HG03354 (cell line): Measurements from ENCODE around the gene USP31.
A peak's percentile ranks its signal among the peaks of the same experiment; 100 is the strongest.

ENCODE experiments used
- ATAC-seq: cut with Tn5 transposase; IDR thresholded peaks from one replicate; pipeline ENCODE4 v1.9.1; 2021; ENCODE audit warnings: mild to moderate bottlenecking; ENCODE audit not compliant: unreplicated experiment, poor library complexity, severe bottlenecking

The USP31 gene

DNA sequence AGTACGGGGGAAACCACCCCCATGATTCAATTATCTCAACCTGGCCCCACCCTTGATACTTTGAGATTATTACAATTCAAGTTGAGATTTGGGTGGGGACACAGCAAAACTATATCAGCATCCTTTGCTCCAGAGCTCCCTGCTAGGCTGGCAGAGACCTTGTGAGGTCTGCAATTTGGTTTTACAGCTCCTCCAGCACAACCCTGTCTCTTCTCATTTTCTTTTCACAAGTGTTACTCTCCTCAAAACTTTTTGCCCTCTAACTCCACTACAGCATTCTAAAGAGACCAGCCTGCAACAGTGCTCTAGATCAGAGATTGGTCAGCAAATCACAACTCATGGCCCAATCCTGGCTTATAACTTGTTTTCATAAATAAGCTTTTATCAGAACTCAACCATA is 114.0 kb downstream of the USP31 start:
- no peak for ATAC-seq

DNA sequence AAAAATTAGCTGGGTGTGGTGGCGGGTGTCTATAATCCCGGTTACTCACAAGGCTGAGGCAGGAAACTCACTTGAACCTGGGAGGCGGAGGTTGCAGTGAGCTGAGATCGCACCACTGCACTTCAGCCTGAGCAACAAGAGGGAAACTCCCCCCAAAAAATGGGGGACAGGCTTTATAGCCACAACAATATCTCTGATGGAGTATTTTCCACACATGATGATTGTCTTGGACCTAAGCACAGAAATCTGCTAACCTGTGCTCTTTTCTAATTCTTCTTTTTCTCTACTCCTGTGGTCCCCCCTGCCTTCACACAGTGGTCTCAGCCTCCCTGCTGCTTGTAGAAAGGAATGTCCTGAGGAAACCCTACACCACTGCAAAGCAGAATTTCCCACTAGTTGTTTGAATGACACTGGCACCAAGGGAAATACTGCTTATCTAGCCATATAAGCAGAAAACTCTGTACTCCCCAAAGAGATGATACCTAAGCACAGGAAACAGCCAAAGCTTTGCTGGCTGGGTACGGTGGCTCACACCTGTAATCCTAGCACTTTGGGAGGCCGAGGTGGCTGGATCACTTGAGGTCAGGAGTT is 117.6 kb downstream of the USP31 start:
- no peak for ATAC-seq

DNA sequence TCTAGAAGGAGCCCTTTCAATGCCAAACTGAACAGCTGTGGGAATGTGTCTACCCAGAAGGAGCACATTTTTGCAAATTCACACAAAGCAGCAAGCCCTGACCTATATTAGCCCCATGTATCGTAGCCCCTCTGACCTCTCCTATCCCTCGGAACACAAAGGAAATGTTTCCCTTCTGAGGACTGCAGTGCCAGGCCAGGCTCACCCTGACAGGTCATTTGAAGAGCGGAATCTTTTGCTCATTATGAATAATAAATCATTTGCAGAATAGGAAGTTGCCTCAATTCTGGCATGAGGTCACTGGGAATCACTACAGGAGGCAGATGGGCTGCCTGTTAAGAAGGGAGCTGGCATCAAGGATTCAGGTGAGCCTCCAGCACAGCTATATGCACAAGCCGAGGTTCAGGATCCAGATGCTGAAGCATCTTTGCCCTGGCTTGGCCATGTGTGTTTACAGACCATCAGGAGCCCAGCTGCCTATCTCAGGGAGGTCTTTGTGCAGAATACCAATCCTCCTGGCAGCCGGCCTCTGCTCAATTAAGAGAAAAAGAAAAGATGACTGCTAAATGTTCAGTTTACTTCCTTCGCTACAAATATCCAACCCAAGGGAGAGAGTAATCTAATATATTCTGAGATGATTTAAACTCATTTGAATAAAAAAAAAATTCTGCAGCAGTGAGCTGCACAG is 119.4 kb downstream of the USP31 start:
- ATAC-seq: no peak

DNA sequence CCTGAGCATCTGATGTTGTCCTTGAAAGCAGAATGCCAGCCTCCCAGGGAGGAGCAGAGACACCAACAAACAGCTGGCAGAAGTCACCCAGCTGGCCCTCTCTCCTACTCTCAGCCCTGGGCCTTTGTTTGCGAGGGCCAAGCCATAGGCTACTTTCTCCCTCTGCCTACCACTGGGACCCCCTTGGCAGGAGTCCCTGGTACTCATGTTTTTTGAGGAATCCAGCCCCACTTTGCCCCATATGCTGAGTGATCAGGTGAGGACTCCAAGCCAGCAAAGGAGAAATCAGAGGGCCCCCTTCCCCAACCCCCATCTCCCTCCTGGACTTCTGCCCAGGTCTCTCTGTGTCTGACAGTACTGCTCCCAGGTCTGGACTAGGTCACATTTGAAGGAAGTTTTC is 121.9 kb downstream of the USP31 start:
- no peak for ATAC-seq

DNA sequence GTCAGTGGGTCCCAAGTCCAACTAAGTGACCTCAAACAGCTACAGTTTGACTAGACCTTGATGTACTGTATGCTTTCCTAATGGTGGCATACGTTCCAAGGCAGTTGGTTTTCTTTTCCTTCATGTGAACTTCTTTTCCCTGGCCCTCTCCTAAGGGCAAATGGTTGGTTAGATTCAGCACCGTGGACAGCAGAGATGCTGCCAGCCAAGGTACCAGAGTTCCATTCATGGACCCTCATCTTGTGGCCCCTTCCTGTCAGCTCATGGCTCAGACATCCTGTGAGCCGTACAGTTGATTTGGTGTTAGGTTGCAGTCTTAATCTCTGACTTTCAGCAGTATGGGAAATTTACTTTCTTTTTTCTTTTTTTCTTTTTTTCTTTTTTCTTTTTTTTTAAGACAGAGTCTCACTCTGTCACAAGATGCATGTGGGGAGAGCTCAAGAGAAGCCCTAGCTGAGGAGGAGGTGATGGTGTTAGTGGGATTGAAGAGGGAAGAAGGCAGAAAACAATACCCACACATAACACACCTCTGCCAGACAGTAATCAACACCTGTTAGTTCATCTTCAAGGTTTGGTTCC is 122.4 kb downstream of the USP31 start:
- ATAC-seq: no peak

DNA sequence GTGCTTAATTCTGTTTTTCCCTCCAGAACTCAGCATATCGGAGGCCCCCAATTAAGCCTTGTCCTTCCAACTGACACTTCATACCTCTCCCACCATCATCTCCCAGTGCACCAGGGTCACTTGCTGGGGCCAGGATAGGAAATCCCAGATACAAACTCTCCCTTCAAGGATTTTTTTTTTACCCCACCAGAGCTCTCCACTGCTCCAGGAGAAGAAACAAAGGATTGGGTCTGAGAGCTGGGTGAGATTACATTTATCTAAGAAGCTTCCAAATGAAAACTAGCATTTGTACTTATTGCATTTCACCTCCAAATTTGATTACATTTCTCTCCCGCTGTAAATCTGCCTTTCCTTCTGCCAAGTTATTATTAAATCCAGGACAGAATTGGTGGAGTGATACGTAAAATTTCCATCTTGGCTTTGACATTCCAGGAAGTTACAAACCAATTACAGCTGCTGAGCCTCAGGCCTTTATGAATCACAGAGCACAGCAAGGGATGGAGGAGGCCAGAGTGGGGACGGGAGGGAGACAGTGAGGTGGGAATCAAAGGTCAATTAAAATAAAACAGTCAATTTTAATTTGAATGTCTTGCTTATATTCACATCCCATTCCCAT is 123.5 kb downstream of the USP31 start:
- ATAC-seq: no peak

DNA sequence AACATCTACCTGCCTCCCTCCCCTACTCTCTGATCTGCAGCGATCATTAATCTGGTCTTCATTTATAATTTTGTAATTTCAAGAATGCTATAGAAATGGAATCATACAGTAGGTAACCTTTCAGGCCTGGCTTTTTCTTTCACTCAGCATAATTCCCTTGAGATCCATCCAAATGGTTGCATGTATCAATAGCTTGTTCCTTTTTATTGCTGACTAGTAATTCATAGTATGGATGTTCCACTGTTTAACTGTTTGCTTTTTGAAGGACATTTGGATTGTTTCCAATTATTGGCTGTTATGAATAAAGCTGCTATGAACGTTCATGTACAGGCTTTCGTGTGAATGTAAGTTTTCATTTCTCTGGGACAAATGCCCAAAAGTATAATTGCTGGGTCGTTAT is 125.2 kb downstream of the USP31 start:
- no peak for ATAC-seq

DNA sequence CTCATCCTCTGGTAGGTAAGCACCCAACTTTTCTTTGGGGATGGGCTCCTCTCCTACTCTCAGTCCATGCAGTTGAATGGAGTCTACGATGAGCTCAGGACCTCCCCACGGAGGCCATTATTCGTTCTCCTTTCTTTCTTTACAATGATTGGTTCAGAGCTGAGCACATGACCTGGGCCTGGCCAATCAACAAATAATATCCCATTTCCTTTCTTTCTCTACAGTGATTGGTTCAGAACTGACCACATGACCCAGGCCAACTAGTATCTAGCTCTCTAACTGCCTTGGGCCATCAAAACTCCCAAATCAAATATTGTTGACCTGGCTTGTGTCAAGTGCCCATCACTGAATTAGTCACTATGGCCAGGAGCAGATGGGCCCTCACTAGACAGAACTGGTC is 129.2 kb downstream of the USP31 start:
- no peak for ATAC-seq

DNA sequence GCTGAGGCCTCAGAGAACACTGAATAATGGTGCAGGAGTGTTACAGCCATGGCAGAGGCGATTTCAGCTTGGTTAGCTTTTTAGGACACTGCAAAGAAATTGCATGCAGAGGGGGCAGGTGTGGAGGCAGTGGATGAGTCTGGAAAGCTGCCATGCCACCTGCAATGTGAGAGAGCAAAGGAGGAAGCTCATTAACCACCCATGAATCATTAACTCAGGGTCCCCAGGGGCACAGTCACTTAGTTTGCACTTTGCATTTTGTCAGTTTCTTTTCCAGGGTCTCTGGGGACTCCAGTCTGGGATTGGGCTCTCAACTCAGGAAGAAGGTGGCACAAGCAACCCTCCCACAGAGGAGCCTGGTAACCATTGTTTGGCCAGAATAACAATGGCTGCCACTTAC is 132.9 kb downstream of the USP31 start:
- no peak for ATAC-seq

DNA sequence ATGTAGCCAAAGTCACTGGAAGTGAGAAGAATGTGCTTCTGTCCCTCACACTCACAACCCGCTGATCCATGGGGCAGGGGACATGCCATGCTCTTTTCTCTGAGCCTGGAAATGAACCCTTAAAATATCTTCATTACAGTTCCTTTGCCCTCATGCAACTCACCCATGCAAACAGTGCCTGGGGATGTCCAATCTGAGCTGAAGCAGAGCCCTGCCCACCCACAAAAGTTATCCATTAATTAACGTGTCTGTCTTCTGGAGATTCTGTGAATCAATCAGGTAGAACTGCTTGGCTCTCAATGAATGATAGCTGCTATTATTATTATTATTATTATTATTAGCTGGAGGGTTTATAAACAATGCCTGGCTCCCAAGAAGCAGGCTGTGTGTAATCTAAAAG is 133.7 kb downstream of the USP31 start:
- peak; percentile 49 for ATAC-seq

DNA sequence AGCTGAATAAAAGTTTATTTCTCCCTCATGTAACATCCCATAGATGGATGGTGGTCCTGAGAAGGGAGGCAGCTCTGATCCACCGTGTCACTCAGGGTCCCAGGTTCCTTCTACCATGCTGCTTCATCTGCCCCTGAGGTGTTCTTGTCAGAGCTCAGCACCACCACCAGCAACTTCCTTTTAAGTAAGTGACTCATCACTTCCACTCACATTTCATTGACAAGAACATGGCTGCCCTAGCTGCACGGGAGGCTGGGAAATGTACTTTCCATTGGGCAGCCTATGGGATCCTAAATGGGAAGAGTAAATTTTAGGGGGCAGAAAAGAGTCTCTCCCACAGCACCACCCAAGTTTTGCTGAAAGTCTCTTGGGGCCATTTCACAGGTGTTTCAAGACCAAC is 134.7 kb downstream of the USP31 start:
- no peak for ATAC-seq
